WTC11 (cell line): ENCODE measurements around the gene WDR49. TPM values are rescaled to one million over a fixed set of nuclear protein-coding genes. Genes with fewer than 3 reads are reported as not detected.

Experiments used
- ATAC-seq: fragments of 200-7000 bp; cut with Tn5 transposase; 2 replicates; pipeline ENCODE4 v1.10.0; 2021; ENCODE audit warnings: mild to moderate bottlenecking, moderate library complexity
- CTCF ChIA-PET: fragments of 300-600 bp; sonication (Branson Sonifier 250); formaldehyde crosslinking; loops from one replicate; lab custom pipeline; 2021; ENCODE audit warnings: antibody characterized with exemption; lab: Charles Lee
- POLR2A ChIA-PET: fragments of 350-600 bp; sonication (Branson Sonifier 250); formaldehyde crosslinking; loops from one replicate; lab custom pipeline; 2021; ENCODE audit warnings: antibody characterized with exemption; lab: Charles Lee
- DNase-seq: peaks from one replicate; pipeline ENCODE4 v3.0.0; 2021; ENCODE audit warnings: low spot score
- H3K27ac Mint-ChIP-seq: 2 replicates; pipeline ENCODE4 v1.8.0; 2021; ENCODE audit warnings: mixed read lengths
- H3K27me3 Mint-ChIP-seq: 2 replicates; pipeline ENCODE4 v1.8.0; 2021; ENCODE audit warnings: low read depth, mild to moderate bottlenecking, moderate library complexity, mixed read lengths
- H3K36me3 Mint-ChIP-seq: 2 replicates; pipeline ENCODE4 v1.8.0; 2021; ENCODE audit warnings: mixed read lengths
- H3K4me1 Mint-ChIP-seq: 2 replicates; pipeline ENCODE4 v1.8.0; 2022; ENCODE audit warnings: mixed read lengths
- H3K4me3 Mint-ChIP-seq: 2 replicates; pipeline ENCODE4 v1.8.0; 2021; ENCODE audit warnings: mild to moderate bottlenecking, moderate library complexity, mixed read lengths
- H3K9me3 Mint-ChIP-seq: 2 replicates; pipeline ENCODE4 v1.8.0; 2021; ENCODE audit warnings: mixed read lengths
- CBFB ChIP-seq: sonication (generic); formaldehyde crosslinking; IDR thresholded peaks from 2 replicates; pipeline ENCODE4 v1.8.1; 2022; ENCODE audit warnings: mild to moderate bottlenecking, low read depth, missing genetic modification reagents
- ETV6 ChIP-seq: sonication (generic); formaldehyde crosslinking; IDR thresholded peaks from 2 replicates; pipeline ENCODE4 v1.8.1; 2022; ENCODE audit warnings: mild to moderate bottlenecking, missing genetic modification reagents
- GRHL2 ChIP-seq: fragments of 250-450 bp; sonication (Bioruptor Pico); IDR thresholded peaks from 2 replicates; pipeline ENCODE4 v1.8.0; 2022; ENCODE audit warnings: mild to moderate bottlenecking, moderate library complexity; ENCODE audit not compliant: insufficient replicate concordance, severe bottlenecking
- IRF1 ChIP-seq: sonication (generic); formaldehyde crosslinking; IDR thresholded peaks from 2 replicates; pipeline ENCODE4 v1.8.0; 2023; ENCODE audit warnings: missing genetic modification reagents
- IRF2 ChIP-seq: sonication (generic); formaldehyde crosslinking; IDR thresholded peaks from 2 replicates; pipeline ENCODE4 v1.8.0; 2022; ENCODE audit warnings: low read depth, missing genetic modification reagents, borderline replicate concordance
- MLX ChIP-seq: sonication (generic); formaldehyde crosslinking; IDR thresholded peaks from 2 replicates; pipeline ENCODE4 v1.8.1; 2023; ENCODE audit warnings: mild to moderate bottlenecking, missing genetic modification reagents, moderate library complexity
- NR2C2 ChIP-seq: sonication (generic); formaldehyde crosslinking; IDR thresholded peaks from 2 replicates; pipeline ENCODE4 v1.8.0; 2022; ENCODE audit warnings: mild to moderate bottlenecking, missing genetic modification reagents
- SOX15 ChIP-seq: fragments of 250-450 bp; sonication (Bioruptor Pico); IDR thresholded peaks from 2 replicates; pipeline ENCODE4 v1.9.0; 2021; ENCODE audit warnings: mild to moderate bottlenecking
- ZNF121 ChIP-seq: sonication (generic); formaldehyde crosslinking; IDR thresholded peaks from 2 replicates; pipeline ENCODE4 v1.8.0; 2023; ENCODE audit warnings: missing genetic modification reagents
- ZNF416 ChIP-seq: fragments of 250-450 bp; sonication (Bioruptor Pico); IDR thresholded peaks from 2 replicates; pipeline ENCODE4 v1.9.0; 2021; ENCODE audit warnings: mild to moderate bottlenecking, inconsistent platforms
- total RNA-seq: library from RNA; stranded (reverse); gene quantifications from 3 replicates; pipeline ENCODE4 v1.2.3, GENCODE V29; 2021
- TF ChIP-seq, protein P1 (sequence below): sonication (generic); formaldehyde crosslinking; IDR thresholded peaks from 2 replicates; pipeline ENCODE4 v1.8.1; 2023; ENCODE audit warnings: mild to moderate bottlenecking, missing genetic modification reagents, moderate library complexity
- TF ChIP-seq, protein P2 (sequence below): sonication (generic); formaldehyde crosslinking; conservative IDR thresholded peaks from 2 replicates; pipeline ENCODE4 v1.8.1; 2023; ENCODE audit warnings: mild to moderate bottlenecking, low read depth, missing genetic modification reagents, moderate library complexity
- TF ChIP-seq, protein P3 (sequence below): fragments of 250-450 bp; sonication (Bioruptor Pico); IDR thresholded peaks from 2 replicates; pipeline ENCODE4 v1.9.0; 2021; ENCODE audit warnings: mild to moderate bottlenecking
- TF ChIP-seq, protein P4 (sequence below): sonication (generic); formaldehyde crosslinking; IDR thresholded peaks from 2 replicates; pipeline ENCODE4 v1.8.1; 2023; ENCODE audit warnings: mild to moderate bottlenecking, missing genetic modification reagents
- TF ChIP-seq, protein P5 (sequence below): sonication (generic); formaldehyde crosslinking; IDR thresholded peaks from 2 replicates; pipeline ENCODE4 v1.8.1; 2023; ENCODE audit warnings: mild to moderate bottlenecking, missing genetic modification reagents
- TF ChIP-seq, protein P6 (sequence below): sonication (generic); formaldehyde crosslinking; IDR thresholded peaks from 2 replicates; pipeline ENCODE4 v1.8.1; 2022; ENCODE audit warnings: low read depth, mild to moderate bottlenecking, moderate library complexity, missing genetic modification reagents, borderline replicate concordance

The WDR49 gene
- total RNA-seq, 1 experiment from 2014 or later = 0.92 TPM

GRCh38 chr3:167668651-167669050 is 14.9 kb upstream of the WDR49 start (continued):
- TF ChIP-seq, protein P1, sequence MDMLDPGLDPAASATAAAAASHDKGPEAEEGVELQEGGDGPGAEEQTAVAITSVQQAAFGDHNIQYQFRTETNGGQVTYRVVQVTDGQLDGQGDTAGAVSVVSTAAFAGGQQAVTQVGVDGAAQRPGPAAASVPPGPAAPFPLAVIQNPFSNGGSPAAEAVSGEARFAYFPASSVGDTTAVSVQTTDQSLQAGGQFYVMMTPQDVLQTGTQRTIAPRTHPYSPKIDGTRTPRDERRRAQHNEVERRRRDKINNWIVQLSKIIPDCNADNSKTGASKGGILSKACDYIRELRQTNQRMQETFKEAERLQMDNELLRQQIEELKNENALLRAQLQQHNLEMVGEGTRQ (CRISPR knock-in tag) = no peak
- TF ChIP-seq, protein P2, sequence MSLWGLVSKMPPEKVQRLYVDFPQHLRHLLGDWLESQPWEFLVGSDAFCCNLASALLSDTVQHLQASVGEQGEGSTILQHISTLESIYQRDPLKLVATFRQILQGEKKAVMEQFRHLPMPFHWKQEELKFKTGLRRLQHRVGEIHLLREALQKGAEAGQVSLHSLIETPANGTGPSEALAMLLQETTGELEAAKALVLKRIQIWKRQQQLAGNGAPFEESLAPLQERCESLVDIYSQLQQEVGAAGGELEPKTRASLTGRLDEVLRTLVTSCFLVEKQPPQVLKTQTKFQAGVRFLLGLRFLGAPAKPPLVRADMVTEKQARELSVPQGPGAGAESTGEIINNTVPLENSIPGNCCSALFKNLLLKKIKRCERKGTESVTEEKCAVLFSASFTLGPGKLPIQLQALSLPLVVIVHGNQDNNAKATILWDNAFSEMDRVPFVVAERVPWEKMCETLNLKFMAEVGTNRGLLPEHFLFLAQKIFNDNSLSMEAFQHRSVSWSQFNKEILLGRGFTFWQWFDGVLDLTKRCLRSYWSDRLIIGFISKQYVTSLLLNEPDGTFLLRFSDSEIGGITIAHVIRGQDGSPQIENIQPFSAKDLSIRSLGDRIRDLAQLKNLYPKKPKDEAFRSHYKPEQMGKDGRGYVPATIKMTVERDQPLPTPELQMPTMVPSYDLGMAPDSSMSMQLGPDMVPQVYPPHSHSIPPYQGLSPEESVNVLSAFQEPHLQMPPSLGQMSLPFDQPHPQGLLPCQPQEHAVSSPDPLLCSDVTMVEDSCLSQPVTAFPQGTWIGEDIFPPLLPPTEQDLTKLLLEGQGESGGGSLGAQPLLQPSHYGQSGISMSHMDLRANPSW = no peak
- TF ChIP-seq MLX (CRISPR knock-in tag) (no peak), CBFB (CRISPR knock-in tag) (no peak), ZNF121 (CRISPR knock-in tag) (no peak), IRF2 (CRISPR knock-in tag) (no peak), GRHL2 (CRISPR knock-in tag) (no peak)
- TF ChIP-seq, protein P3, sequence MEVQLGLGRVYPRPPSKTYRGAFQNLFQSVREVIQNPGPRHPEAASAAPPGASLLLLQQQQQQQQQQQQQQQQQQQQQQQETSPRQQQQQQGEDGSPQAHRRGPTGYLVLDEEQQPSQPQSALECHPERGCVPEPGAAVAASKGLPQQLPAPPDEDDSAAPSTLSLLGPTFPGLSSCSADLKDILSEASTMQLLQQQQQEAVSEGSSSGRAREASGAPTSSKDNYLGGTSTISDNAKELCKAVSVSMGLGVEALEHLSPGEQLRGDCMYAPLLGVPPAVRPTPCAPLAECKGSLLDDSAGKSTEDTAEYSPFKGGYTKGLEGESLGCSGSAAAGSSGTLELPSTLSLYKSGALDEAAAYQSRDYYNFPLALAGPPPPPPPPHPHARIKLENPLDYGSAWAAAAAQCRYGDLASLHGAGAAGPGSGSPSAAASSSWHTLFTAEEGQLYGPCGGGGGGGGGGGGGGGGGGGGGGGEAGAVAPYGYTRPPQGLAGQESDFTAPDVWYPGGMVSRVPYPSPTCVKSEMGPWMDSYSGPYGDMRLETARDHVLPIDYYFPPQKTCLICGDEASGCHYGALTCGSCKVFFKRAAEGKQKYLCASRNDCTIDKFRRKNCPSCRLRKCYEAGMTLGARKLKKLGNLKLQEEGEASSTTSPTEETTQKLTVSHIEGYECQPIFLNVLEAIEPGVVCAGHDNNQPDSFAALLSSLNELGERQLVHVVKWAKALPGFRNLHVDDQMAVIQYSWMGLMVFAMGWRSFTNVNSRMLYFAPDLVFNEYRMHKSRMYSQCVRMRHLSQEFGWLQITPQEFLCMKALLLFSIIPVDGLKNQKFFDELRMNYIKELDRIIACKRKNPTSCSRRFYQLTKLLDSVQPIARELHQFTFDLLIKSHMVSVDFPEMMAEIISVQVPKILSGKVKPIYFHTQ (CRISPR knock-in tag) = no peak
- TF ChIP-seq, protein P4, sequence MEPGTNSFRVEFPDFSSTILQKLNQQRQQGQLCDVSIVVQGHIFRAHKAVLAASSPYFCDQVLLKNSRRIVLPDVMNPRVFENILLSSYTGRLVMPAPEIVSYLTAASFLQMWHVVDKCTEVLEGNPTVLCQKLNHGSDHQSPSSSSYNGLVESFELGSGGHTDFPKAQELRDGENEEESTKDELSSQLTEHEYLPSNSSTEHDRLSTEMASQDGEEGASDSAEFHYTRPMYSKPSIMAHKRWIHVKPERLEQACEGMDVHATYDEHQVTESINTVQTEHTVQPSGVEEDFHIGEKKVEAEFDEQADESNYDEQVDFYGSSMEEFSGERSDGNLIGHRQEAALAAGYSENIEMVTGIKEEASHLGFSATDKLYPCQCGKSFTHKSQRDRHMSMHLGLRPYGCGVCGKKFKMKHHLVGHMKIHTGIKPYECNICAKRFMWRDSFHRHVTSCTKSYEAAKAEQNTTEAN = no peak
- TF ChIP-seq, all 79 proteins: peak for 0

DNA sequence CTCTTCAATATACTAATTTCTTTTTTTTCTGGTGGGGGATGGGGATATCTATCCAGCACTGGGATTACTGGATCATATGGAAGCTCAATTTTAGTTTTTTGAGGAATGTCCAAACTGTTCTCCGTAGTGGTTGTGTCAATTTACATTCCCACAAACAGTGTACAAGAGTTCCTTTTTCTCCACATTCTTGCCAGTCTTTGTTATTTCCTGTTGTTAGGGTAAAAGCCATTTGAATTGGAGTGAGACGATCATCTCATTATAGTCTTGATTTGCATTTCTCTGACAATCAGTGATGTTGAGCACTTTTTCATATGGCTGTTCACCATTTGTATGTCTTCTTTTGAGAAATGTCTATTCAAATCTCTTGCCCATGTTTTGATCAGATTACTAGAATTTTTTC is 12.8 kb upstream of the WDR49 start:
- no peaks in the 10 kb centered on the region for H3K9me3 Mint-ChIP-seq
- no peaks in the 10 kb centered on the region for H3K36me3 Mint-ChIP-seq
- ChIA-PET POLR2A (no interaction called here), CTCF (no interaction called here)
- H3K4me3 Mint-ChIP-seq = no peak overlapping the region
- H3K27me3 Mint-ChIP-seq = no peaks in the 10 kb centered on the region
- DNase-seq = no peak
- H3K27ac Mint-ChIP-seq = no peak overlapping the region; the same call in 1 of the 2 replicates
- H3K4me1 Mint-ChIP-seq = peaks cover 10% of the 10 kb centered on the region
- ATAC-seq = no peak
- TF ChIP-seq, protein P2 = no peak
- TF ChIP-seq, protein P3 (CRISPR knock-in tag) = no peak
- no peak for TF ChIP-seq GRHL2 (CRISPR knock-in tag)
- TF ChIP-seq, protein P5, sequence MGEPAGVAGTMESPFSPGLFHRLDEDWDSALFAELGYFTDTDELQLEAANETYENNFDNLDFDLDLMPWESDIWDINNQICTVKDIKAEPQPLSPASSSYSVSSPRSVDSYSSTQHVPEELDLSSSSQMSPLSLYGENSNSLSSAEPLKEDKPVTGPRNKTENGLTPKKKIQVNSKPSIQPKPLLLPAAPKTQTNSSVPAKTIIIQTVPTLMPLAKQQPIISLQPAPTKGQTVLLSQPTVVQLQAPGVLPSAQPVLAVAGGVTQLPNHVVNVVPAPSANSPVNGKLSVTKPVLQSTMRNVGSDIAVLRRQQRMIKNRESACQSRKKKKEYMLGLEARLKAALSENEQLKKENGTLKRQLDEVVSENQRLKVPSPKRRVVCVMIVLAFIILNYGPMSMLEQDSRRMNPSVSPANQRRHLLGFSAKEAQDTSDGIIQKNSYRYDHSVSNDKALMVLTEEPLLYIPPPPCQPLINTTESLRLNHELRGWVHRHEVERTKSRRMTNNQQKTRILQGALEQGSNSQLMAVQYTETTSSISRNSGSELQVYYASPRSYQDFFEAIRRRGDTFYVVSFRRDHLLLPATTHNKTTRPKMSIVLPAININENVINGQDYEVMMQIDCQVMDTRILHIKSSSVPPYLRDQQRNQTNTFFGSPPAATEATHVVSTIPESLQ (CRISPR knock-in tag) = no peak
- no peak for TF ChIP-seq ETV6 (CRISPR knock-in tag)
- TF ChIP-seq IRF1 (CRISPR knock-in tag) = no peak
- no peak for TF ChIP-seq IRF2 (CRISPR knock-in tag)
- TF ChIP-seq, protein P6, sequence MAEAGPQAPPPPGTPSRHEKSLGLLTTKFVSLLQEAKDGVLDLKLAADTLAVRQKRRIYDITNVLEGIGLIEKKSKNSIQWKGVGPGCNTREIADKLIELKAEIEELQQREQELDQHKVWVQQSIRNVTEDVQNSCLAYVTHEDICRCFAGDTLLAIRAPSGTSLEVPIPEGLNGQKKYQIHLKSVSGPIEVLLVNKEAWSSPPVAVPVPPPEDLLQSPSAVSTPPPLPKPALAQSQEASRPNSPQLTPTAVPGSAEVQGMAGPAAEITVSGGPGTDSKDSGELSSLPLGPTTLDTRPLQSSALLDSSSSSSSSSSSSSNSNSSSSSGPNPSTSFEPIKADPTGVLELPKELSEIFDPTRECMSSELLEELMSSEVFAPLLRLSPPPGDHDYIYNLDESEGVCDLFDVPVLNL (CRISPR knock-in tag) = no peak
- no peak for TF ChIP-seq ZNF416 (CRISPR knock-in tag)
- no peak for TF ChIP-seq NR2C2 (CRISPR knock-in tag)
- no peak for TF ChIP-seq SOX15 (CRISPR knock-in tag)
- TF ChIP-seq CBFB (CRISPR knock-in tag) = no peak
